Measurements from ENCODE around the gene ZEB2.

ZEB2 gene

DNA sequence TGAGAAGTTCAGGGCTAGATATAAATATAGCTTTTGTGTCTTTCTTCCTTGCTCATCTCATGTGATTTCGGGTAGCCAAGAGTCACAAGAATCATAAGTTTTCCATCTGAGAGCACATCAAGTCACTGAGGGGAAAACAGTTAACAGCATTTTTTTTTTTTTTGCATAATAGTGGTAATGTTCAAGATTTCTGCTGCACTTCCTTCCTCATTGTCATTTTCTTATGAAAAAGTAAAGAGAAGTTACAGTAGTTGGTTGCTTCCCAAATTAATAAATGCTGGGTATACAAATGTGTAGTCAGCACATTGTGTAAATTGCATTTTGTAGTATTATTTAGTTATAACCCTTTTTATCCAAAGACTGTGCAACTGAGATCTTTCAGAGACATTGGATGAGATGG lies 93.6 kb downstream of the ZEB2 start:
- no peak for DNase-seq (ENCODE audit: low spot score)

GRCh38 chr2:144424559-144425240 lies 95.2 kb downstream of the ZEB2 start:
- DNase-seq (ENCODE audit: low spot score) = no peak

DNA sequence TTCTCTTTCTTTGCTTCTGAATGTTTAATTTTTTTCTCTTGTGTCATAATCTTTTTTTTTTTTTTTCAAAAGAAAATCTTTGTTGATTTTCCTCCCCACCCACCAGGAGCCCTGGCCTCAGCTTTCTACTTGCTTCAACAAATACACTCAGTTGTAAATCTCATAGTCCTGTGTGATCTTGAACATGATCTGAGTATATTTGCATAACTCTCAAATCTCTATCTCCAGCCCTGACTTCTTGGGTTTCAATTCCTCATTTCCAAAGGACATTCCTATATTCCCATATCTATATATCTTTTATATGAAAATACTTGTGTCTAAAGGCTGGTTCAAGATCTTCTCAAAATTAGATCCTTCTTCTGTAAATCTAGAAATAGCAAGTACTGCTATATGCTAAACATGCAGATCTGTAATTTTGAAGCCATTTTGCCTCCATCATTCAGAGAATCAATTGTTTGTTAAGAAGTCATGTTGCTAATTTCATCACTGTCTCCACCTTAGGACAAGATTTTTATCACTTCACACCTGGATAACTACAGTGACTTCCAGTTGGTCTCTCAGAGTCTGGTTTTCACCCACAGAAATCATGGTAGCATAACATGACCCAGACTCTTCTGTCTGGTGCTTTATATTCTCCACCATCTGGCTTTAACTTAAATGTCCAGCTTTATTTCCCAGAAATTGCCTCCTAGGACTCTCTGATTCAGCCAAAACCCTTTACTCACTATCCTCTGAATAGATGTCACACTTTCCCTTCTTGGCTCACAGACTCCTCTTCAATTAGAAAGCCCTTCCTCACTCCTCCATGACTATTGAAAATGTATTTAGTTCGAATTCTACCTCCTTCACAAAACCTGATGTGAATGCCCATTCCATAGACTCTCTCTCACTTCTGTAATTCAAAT lies 98.1 kb downstream of the ZEB2 start:
- no peak for DNase-seq (ENCODE audit: low spot score)

GRCh38 chr2:144419218-144419617 lies 100.7 kb downstream of the ZEB2 start:
- DNase-seq (ENCODE audit: low spot score) = no peak

DNA sequence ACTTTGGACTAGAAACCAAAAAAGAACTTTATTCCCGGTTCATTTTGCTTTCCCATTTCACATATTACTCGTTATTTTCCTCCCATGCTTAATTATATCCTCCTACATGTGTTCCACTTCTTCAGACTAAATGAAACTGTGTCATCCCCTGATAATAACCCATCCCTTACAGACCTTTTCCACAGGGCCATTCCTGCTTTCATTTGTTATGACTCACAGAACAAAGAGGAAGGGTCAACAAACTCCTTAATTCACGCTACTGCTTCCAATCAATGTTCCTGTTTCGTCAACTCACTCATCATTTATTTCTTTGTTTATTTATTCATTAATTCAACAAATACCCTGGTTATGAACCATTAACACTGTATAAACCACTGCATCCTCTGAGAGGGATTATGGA lies 104.5 kb downstream of the ZEB2 start:
- no peak for DNase-seq (ENCODE audit: low spot score)

GRCh38 chr2:144414324-144414845 lies 105.5 kb downstream of the ZEB2 start:
- no peak for DNase-seq (ENCODE audit: low spot score)

- no peak for DNase-seq (ENCODE audit: low spot score)
Measured at GRCh38 chr2:144412709-144413108, 107.2 kb downstream of the ZEB2 start.

DNA sequence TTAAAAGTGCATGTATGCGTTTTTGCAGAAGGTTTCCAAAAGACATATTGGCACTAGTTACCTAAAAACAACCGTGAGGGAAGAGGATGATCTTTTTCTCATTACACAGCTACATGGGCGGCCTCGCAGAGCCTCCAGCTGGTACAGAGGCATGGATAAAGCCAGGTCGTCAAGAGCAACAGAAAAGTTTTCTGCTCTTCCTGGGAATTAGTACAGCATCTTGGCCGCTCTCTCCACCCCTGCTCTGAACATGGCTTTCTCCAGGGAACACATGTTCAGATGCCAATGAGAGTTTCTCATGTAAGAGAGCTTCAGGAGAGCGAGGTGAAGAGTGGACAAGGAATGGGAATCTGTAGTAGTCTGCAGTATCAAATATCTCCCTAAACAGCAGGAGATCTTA lies 108.4 kb downstream of the ZEB2 start:
- no peak for DNase-seq (ENCODE audit: low spot score)

DNA sequence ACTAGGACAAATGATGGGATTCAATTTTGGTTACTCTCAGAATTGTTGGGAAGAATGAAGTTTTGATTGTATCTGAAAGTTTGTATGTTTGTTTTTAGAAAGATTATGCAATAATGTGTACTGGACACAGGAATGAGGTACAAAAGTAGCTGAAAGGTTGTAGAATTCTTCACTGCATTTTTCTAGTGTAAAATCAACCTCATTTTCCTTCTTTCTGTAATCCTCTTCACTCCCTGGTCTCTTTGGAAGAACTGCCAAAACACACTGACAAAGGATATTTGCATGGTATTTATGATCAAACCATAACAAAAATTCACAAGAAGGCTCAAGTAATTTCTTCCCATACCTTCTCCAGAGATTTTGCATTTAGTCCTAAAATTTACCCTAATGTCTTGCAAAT lies 110.7 kb downstream of the ZEB2 start:
- DNase-seq (ENCODE audit: low spot score) = no peak

GRCh38 chr2:144407262-144407661 lies 112.7 kb downstream of the ZEB2 start:
- no peak for DNase-seq (ENCODE audit: low spot score)

GRCh38 chr2:144405982-144406788 lies 113.7 kb downstream of the ZEB2 start:
- DNase-seq (ENCODE audit: low spot score) = no peak

DNA sequence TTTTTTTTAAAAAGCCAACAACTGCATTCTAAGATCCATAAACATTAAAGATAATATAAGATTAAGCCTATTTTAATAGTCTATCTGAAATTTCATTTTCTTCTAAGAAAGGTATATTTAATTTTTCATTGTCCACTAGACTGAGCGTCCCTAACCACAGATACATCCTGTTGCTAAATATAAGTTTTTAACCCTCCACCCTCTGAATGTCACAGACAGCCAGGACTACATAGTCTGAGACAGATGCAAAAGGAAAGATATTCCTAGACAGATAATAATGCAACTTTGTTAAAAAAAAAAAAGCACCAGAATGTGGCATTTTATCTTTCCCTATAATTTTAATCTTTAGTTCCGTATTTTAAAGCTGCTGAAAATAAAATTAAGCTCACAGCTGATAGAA lies 114.6 kb downstream of the ZEB2 start:
- no peak for DNase-seq (ENCODE audit: low spot score)

GRCh38 chr2:144404586-144405314 lies 115.2 kb downstream of the ZEB2 start:
- no peak for DNase-seq (ENCODE audit: low spot score)

DNA sequence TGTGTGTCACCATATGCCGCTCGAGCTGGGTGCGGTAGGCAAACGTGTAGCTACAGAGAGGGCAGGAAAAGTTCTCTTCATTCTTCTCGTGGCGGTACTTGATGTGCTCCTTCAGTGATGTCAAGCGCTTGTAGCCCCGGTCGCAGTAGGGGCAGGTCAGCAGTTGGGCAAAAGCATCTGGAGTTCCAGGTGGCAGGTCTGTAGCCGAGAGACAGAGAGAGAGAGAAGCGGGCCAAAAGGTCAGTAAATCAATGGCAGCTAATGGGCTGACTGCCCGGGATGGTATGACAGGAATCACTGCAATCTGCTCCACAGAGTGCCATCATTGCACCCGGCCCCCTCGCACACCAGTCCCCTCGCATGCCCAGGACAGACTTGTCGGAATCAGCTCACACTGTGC lies 116.0 kb downstream of the ZEB2 start:
- peak; percentile 1 for DNase-seq (ENCODE audit: low spot score)

GRCh38 chr2:144402251-144402650 lies 117.7 kb downstream of the ZEB2 start:
- DNase-seq (ENCODE audit: low spot score) = no peak

GRCh38 chr2:144401036-144401435 lies 118.9 kb downstream of the ZEB2 start:
- no peak for DNase-seq (ENCODE audit: low spot score)

GRCh38 chr2:144396318-144396717 lies 123.6 kb downstream of the ZEB2 start:
- DNase-seq (ENCODE audit: low spot score) = no peak

- no peak for DNase-seq (ENCODE audit: low spot score)
Measured at GRCh38 chr2:144390424-144391020, 129.4 kb downstream of the ZEB2 start.

DNA sequence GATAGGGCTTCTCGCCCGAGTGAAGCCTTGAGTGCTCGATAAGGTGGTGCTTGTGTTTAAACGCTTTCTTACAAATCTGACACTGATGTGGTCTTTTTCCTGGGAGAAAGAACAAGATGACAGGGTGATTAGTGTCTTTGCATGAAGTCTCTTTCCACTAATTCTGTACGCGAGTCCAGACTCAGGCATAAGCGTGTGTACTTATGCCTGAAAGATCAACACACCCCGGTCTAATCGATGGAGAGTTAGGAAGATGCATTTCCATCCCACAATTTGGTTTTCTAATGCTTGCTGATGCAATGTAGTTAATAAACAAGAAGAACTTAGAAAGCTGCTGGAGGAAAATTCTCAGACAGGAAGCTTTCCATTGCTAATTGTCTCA lies 130.0 kb downstream of the ZEB2 start:
- DNase-seq (ENCODE audit: low spot score) = no peak

- DNase-seq (ENCODE audit: low spot score) = no peak
Measured at GRCh38 chr2:144389151-144389929, 130.6 kb downstream of the ZEB2 start.
